Erythroblast (primary cell): Measurements from ENCODE around the gene KAT2A.

ENCODE experiments used
- GATA1 ChIP-seq: IDR thresholded peaks from 2 replicates; pipeline ENCODE4 v1.6.1; 2011; ENCODE audit warnings: low read depth, mild to moderate bottlenecking, control low read depth, low read length, moderate library complexity
- POLR2A ChIP-seq: IDR thresholded peaks from 2 replicates; pipeline ENCODE4 v1.6.1; 2011; ENCODE audit warnings: mild to moderate bottlenecking, low read length

DNA sequence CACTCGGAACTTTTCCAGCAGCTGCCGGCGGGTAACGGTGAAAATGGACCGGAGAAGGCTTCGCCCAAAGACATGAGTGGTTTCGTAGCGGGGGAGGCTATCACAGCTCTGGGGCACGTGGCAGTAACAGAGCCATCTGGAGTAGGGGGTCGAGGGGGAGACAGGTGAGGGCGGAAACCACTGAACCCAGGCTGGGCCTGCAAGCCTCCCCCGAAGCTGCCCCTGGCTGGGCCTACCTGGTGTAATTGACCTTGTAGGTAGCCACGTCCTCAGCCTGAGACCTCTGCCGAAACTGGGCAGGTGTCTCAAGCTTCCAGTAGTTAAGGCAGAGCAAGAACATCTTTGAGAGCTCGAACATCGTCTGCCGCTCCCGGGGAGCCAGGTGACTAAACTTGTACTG, 1.9 kb downstream of the KAT2A start:
- TF ChIP-seq POLR2A = no peak
- no peak for TF ChIP-seq GATA1
